Lung microvascular endothelial cell (primary cell): ENCODE results near the gene ACP2. TPM values are rescaled to one million over a fixed set of nuclear protein-coding genes. Genes with fewer than 3 reads are reported as not detected.

Experiments used
- DNase-seq, 2 donors: peaks; one replicate each; pipeline versions ENCODE4 v3.0.0 to v3.0.0-alpha.2; 2010; ENCODE audit warnings: low read depth in 2 of 2
- total RNA-seq: library from RNA; depleted of rRNA; stranded (reverse); fragments of >200 nt; gene quantifications from 2 replicates; pipeline ENCODE4 v1.2.1, GENCODE V29; 2014

Gene ACP2, protein sequence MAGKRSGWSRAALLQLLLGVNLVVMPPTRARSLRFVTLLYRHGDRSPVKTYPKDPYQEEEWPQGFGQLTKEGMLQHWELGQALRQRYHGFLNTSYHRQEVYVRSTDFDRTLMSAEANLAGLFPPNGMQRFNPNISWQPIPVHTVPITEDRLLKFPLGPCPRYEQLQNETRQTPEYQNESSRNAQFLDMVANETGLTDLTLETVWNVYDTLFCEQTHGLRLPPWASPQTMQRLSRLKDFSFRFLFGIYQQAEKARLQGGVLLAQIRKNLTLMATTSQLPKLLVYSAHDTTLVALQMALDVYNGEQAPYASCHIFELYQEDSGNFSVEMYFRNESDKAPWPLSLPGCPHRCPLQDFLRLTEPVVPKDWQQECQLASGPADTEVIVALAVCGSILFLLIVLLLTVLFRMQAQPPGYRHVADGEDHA
- 25.3 and 35.7 TPM in 2 replicates for total RNA-seq

DNA sequence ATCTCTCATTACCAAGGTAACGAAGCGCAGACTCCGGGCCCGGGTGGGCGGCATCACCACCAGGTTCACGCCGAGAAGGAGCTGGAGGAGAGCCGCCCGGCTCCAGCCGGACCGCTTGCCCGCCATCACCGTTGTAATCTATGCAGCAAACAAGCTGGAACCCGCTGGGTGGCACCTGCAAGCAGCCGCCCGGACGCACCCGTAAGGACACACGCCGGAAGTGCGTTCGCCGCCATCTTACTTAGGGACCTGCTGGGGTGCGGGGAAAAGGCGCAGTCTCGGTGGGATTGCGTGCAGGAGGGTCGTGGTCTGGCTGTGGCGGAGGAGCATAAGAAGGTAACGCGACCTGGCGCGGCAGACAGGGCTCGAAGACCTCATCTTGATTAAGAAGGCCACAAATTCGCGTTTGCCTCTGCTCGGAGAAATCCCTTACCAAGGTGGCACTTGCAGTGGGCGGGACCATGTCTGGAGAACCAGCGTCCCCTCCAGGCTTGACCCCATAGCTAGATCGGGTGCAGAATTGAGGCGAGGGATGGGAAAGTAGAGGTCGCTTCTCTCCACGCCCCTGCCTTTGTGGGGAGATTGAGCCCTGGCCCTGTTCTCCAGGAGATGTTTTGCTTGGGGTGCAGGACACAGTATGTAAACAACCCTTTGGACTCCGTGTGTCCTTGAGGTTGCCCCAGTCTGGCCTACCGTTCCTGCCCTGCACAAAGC lies at the start of gene ACP2:
TSS of gene ACP2 (minus strand) at position 151 of the 714 bp plus-strand sequence. CDS start at position 126, 25 bp downstream.
- DNase-seq: peak; percentile 92 to 93

DNA sequence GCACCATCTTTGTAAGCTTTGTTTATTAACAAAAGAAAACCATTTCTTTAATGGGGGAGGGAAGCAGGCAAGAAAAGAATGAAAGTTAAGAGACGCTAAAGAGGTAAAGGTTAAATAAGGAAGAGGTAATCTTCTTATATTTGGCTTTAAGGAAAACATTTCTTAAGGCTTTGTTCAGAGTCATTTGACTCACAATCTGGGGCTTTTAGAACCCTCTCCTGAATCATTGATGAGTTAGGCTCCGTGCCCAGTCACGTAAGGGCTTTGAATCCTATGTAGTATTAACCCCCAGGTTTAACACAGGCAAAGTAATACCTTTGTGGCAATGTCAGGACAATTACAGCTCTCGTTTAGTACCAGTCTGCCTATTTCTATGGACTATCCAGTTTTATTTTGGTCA lies 47.4 kb upstream of the ACP2 start:
- DNase-seq: no peak

DNA sequence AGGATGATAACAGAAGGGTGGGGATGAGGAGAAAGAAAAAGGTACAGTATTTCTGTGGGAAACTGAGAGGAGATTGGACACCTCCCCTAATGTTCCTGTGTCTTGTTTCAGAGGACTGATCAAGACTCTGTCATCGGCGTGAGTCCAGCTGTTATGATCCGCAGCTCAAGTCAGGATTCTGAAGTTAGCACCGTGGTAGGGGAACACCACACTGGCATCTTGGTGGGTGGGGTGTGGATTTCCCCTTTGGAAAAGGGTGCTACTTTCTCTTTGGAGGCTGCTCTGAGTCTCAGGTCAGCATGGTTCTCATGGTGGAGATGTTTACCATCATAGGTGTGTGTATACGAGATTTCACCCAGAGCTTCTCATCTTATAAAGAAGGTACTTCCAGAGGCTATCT lies 46.8 kb upstream of the ACP2 start:
- DNase-seq: no peak

DNA sequence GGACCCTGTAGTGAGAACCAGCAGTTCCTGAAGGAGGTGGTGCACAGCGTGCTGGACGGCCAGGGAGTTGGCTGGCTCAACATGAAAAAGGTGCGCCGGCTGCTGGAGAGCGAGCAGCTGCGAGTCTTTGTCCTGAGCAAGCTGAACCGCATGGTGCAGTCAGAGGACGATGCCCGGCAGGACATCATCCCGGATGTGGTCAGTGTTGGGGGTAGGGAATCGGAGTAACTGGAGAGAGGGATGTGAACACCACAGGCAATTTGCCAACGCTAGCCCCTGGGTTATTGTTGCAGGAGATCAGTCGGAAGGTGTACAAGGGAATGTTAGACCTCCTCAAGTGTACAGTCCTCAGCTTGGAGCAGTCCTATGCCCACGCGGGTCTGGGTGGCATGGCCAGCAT lies 41.2 kb upstream of the ACP2 start:
- DNase-seq: no peak

DNA sequence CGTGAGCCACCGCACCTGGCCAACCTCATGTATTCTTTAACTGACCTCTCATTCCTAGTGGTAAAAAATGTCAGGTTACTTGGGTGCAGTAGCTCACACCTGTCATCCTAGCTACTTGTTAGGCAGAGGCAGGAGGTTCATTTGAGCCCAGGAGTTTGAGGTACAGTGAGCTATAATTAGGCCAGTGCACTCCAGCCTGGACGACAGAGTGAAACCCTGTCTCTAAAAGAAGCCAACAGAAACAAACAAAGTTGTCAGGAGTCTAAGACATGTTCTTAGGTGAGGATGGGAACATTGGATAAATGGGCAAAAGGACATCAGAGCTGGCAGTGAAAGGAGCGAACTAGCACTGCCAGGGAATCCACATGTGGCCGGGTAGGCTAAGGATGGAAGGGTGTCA lies 39.5 kb upstream of the ACP2 start:
- DNase-seq: no peak

DNA sequence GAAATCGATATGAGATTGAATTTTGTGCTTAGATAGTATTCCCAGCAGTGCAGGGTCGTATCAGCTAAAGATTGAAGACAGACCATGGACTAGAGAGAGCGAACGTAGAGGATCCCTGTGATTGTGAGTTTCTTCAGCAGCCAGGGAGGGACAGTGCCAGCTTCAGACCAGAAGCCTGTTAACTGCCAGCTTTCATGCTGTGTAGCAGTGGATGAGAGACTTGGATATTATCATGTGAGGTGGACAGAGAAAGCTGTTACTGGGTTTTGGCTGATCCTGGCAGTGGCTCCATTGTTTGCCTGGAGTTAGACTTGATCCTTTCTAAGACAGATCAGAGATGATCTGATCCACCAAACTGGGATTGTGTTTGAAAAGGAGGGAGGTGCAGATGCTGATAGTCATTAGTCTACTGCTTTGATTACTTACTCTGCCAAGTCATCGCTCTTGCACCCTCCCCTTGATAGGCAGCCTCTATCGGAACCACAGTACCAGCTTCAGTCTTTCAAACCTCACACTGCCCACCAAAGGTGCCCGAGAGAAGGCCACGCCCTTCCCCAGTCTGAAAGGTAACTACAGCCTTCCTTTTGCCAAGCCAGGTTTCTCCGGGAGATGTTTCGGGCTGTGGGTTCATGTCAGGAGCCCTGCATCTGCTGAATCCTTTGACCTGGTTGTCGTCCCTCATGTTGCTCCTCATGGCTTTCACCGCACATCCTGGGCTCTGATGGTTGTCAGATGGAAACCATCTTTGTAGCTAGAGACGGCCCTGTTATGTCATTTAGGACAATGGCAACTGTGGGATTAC lies 37.6 kb upstream of the ACP2 start:
- no peak for DNase-seq

DNA sequence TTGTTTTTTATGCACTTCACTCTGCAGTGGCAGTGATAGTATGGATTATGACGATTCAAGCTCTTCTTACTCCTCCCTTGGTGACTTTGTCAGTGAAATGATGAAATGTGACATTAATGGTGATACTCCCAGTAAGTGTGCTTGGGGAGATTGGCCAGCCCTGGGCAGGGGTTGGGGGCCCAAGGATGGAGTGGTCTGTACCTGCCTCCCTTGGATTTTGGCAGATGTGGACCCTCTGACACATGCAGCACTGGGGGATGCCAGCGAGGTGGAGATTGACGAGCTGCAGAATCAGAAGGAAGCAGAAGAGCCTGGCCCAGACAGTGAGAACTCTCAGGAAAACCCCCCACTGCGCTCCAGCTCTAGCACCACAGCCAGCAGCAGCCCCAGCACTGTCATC lies 35.5 kb upstream of the ACP2 start:
- DNase-seq: no peak

DNA sequence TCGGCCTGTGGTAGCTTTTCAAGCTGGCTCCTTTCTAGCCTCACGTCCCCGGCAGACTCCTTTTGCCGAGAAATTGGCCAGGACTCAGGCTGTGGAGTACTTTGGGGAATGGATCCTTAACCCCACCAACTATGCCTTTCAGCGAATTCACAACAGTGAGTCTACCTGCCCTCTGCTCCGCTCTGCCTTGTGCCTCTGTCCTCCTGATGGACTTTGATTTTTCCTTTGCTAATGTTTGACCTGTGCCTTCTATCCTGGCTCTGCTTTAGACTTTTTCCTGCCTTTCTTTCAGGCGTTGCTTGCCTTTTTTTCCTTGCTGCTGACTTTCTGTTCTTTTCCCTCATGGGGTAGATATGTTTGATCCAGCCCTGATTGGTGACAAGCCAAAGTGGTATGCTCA lies 33.8 kb upstream of the ACP2 start:
- DNase-seq: no peak

DNA sequence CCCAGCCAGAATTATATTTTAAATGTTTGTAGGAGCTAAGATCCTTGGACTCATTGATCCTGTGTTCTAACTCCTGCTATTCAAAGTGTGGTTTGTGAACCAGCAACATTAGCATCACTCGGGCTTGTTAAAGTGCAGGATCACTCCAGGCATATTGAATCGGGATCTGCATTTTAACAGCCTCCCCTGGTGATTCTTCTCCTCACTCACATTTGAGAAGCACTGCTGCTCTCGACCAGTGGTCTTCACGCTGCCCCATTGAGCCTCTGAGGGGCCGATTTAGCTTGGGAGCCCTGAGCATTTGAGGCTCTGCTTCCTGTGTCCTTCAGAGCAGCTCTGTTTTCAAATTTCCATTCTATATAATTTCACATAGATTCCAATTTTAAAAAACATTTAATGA lies 32.2 kb upstream of the ACP2 start:
- DNase-seq: no peak

DNA sequence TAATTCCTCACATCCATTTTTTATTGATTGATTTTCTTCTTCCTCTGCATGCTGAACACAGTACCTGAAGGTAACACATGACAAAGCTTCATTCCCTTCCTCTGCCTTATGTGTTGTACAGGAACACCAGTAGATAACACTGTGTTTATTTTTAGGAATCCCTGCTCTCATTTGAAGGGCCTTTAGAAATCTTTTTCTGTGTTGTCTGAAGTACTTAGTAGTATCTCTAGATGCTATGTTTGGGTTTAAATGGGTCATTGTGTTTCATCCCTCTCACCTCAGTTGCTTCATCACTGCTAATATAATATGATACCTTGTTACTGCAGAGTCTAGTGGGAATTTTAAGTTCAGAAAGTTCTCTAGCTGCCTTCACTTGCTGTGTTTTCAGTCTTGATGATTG lies 31.5 kb upstream of the ACP2 start:
- no peak for DNase-seq

DNA sequence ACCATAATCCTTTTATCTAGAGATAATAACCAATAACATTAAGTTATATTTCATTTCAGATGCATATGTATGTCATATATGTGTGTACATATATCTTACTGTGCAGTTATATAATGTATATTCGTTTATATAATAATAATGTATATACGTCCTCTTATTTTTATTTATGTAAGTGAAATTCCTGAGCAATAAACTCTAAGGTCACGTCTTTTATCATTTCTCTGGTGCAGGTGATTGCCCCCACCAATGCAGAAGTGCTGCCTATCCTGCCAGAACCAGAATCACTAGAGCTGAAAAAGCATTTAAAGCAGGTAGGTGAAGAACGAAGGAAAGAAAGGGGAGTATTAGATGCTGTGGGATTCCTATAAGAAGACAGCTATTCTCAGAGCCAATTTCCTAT lies 30.2 kb upstream of the ACP2 start:
- DNase-seq: no peak

DNA sequence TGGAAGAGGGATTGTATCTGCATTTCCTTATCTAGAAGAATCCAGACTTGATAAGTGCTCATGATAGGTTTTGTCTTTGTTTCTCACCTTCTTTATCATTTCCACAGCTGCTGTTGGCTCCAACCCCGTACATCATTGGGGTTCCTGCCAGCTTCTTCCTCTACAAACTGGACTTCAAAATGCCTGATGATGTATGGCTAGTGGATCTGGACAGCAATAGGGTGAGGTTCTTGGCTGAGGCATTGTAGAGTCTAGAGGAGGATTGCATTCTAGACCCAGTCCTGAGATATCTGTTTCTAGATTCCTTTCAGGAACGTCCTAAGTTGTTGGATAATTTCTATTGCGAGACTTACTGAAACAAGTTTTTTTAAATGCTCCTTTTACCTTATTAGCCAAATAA lies 29.4 kb upstream of the ACP2 start:
- DNase-seq: no peak

DNA sequence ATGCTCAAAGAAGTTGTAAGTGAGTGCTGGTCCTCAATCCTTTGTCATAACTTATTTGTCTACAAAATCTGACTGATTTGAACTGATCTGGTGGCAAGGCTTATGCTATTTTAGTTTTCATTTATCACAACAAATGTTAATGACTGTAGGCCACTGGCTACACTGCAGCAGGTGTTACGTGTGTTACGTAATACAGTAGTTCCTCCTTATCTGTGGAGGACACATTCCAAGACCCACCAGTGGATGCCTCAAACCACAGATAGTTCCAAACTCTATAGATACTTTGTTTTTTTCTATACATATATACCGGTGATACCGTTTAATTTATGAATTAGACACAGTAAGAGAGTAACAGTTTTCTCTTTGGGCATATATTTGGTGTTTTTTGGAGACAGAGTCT lies 28.3 kb upstream of the ACP2 start:
- no peak for DNase-seq

DNA sequence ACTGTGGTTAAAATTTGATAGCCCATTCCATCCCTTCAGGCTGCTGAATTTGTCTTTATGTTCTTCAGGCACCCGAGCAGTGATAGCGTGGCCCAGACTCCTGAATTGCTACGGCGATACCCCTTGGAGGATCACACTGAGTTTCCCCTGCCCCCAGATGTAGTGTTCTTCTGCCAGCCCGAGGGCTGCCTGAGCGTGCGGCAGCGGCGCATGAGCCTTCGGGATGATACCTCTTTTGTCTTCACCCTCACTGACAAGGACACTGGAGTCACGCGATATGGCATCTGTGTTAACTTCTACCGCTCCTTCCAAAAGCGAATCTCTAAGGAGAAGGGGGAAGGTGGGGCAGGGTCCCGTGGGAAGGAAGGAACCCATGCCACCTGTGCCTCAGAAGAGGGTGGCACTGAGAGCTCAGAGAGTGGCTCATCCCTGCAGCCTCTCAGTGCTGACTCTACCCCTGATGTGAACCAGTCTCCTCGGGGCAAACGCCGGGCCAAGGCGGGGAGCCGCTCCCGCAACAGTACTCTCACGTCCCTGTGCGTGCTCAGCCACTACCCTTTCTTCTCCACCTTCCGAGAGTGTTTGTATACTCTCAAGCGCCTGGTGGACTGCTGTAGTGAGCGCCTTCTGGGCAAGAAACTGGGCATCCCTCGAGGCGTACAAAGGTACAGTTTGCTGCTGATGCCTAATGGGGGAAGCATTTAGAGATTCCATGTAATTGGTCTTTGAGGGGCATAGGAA lies 26.1 kb upstream of the ACP2 start:
- DNase-seq: no peak

DNA sequence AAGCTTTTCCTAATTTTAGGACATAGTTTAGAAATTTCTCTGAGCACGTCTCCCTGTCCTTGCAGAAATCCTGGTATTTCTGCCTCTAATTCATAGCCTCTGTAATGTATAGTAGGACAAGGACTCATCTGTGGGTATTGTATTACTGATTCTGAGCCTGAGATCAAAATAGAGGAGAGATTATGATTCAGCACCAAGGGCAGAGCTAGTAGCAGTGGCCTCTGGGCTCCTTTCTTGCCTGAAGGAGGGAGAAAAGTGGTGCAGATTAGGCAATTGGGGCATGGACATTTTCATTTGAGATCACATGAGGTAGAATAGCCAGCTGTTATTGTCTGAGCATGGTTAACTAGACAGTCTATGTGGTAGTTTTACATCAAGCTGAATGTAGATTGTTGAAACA lies 24.1 kb upstream of the ACP2 start:
- peak in 1 of 2 donors; percentile 16 for DNase-seq

DNA sequence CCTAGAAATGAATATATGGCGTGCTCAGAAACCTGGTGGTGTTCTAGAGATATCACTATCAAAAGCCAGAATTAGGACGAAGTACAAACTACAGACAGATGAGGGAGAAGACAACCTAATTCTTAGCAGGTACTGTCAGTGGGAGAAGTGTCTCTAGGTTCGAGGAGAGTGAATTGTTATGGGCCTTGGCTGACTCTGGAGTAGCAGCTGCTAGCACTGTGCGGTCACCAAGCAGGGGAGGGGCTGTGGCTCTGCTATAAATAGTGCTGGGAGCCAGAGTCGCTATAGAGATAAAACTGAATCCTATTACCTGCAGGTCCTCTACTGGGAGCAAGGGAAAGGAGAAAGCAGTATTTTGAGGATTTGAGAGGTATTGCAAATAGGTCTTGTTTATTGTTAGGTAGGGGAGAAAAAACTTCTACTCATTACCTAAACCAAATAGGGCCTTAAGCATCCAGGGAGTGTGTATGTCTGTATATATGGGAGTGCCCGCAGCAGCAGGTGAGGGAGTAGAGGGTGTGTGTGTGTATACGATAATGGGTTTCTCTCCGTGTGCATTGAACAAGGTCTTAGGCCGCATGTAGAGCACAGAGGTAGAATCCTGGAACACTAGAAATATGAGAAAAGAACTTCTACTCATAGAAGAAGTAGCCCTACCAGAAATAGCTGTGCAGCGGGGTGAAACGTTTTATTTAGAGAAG lies 23.5 kb upstream of the ACP2 start:
- DNase-seq: no peak

DNA sequence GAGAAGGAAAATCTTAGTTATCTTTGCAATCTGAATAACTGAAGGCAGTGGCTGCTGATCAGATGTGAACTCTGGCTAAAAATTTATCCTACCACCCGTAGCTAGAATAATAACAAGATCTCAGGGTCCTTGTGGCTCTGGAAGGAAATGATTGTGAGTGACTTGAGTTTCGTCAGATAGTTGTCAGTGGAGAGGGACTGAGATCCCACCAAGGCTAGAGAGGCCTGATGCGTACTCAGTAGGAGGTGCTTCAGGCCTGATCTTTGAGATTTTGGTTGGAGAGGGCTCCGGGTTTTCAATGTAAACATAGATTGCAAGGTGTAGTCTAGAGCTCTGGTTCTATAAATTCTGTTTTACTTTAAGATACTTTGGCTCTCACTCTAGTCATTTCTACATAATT lies 22.7 kb upstream of the ACP2 start:
- no peak for DNase-seq

DNA sequence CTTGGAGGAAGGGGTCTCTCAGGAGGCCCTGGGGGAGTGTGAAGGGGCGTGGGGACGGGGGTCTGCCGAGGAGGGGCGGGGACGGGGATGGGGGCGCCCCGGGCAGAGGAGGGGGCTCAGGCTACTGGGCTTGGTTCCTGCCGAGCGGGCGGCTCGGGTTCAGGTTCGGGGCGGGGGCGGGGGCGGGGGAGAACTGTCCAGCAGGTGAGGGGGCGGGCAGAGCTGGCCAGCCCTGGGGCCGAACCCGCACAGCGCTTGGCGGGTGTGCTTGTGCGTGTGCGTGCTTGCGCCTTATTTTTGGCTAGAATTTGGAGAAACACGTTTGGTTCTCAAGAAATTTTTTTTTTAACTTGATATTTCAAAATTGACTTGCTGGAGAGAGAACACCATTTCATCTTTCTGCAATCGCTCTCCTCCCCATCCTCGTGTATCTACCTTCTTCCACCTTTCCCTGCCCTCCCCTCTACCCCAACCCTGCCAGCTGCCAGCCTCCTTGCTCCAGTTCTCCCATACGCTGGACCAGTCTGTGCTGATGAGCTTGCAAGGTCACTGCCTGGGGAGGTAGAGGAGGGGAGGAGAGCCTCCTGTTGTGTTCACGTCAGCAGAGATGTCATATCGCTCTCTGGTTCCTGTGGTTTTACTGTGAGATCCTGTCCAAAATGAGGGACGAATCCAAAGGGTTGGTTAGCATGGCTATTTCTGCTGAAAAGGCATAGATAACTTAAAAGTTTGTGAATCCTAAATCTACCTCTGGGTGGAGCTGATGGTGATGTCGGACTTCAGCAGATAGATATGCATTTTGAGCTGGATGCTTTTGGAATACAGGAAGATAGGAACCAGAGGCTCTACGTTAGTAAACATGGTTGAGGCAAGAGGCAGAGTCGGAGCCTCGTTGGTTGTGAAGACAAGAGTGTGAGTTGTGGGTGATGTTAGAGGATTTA lies 22.0 kb upstream of the ACP2 start:
- DNase-seq: peak; percentile 32 to 48

DNA sequence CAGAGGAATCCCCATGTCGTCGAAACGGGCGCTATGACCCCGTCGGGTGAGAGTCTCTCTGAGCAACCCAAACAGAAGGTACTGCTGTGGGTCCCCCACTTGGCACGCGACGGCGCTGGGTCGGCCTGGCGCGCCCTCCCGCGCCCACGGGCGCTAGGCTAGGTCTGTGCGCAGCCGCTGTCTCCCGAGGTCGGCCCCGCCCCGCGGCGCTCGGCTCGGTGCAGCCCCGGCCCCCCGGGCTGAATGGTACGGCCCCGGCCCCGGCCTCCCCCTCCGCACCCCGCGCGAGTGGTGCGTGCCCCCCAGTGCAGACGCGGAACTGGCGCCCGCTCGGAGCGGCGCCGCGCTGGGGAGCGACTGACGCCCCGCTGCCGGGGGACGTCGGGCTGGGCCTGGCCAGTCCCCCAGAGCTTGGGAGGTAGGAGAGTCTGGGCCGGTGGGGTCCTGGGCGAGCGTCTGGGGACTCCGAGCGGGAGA lies 21.3 kb upstream of the ACP2 start, which contains the start of gene MADD:
TSS of gene MADD (plus strand) at position 305 of the 477 bp plus-strand sequence.
- DNase-seq: peak; percentile 87 to 91
